GM23338 (cell line): ENCODE data around the gene XPA.

Experiments
- EZH2 ChIP-seq: fragments of 200-600 bp; sonication (generic); IDR thresholded peaks from one replicate; pipeline ENCODE4 v1.8.0; 2017; ENCODE audit warnings: antibody characterized with exemption, mild to moderate bottlenecking, low read depth; ENCODE audit not compliant: unreplicated experiment
- POLR2AphosphoS5 ChIP-seq: IDR thresholded peaks from 2 replicates; pipeline ENCODE4 v1.6.1; 2016; ENCODE audit warnings: antibody characterized with exemption, low read depth

DNA sequence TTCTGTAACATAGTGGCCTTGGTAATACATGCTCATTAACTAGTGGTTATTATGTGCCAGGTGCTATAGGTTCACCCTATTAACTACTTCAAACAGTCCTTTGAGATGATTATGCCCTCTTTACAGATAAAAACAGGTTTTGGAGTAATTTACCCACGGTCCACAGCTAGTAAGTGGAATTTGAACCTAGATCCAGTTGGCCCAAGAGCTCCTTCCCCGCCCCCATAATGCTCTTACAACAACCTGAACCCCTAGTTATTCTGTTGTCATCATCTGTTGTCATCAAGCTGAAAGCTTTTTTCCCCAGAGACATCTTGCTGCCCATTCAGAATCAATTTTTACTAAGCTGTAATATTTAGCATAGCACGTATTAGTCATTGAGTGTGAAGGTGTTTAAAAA lies 23.2 kb downstream of the XPA start:
- no peak for TF ChIP-seq POLR2AphosphoS5
- TF ChIP-seq EZH2 = no peak
